ENCODE results near the gene FARP2.

Gene FARP2

DNA sequence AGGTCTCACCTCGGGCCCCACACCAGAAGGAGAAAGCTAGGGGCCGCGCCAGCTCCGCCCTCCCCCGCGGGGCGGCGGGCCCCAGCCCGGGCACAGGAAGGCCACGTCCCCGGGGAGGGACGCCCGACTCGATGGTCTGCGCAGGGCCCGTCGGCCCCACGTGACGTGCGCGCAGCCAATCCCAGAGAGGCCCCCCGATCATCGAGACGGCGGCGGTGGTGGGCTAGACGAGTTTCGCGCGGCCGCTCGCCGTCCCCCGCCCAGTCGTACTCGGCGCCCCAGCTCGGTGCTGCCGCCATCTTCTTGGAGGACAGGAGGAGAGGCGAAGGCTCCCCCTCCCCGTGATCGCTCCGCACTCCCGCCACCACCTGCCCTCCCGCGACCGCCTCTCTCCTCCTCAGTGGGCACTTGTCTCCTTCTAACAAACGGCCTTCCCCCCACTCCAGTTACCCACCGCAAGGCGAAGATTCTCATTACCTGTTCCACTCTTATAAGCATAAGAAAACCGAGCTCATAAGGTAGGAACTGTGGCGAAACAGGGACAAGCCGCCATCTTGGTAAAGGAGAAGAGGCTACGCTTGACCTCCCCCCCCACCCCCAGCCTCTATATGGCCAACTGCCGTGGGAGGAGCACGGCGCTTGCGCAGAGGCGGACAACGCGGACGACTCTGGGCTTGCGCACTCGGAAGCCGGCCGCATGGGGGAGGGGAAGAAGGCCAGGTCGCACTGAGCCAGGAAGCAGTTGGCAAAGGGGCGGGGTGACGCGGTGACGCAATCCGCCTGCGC is 40.8 kb upstream of the FARP2 start, which contains the start of gene HDLBP (continued):
- peak; percentile 71 for TF ChIP-seq PRDM10 (tag by site-specific recombination; IDR thresholded peaks at IDR 0.05)
- no peak for TF ChIP-seq ZNF26 (tag by site-specific recombination; IDR thresholded peaks at IDR 0.05)
- no peak for TF ChIP-seq ZNF132 (tag by site-specific recombination; IDR thresholded peaks at IDR 0.05; ENCODE audit: borderline replicate concordance)
- TF ChIP-seq ZBTB17 (tag by site-specific recombination; IDR thresholded peaks at IDR 0.05): peak; percentile 99
- TF ChIP-seq YY2 (tag by site-specific recombination; IDR thresholded peaks at IDR 0.05): peak; percentile 91
- TF ChIP-seq ZFP3 (tag by site-specific recombination; IDR thresholded peaks at IDR 0.05; ENCODE audit: low read depth): no peak
- no peak for TF ChIP-seq GLI4 (tag by site-specific recombination; IDR thresholded peaks at IDR 0.05)
- TF ChIP-seq SALL2 (tag by site-specific recombination; IDR thresholded peaks at IDR 0.05; ENCODE audit: borderline replicate concordance): no peak
- no peak for TF ChIP-seq ZNF221 (tag by site-specific recombination; IDR thresholded peaks at IDR 0.05; ENCODE audit: borderline replicate concordance)
- no peak for TF ChIP-seq ZNF529 (tag by site-specific recombination; IDR thresholded peaks at IDR 0.05; ENCODE audit: insufficient replicate concordance)
- peak; percentile 91 for TF ChIP-seq ZNF76 (tag by site-specific recombination; IDR thresholded peaks at IDR 0.05; ENCODE audit: borderline replicate concordance, low read depth)
- TF ChIP-seq ZNF600 (tag by site-specific recombination; IDR thresholded peaks at IDR 0.05): no peak; the same call in none of the 2 replicates
- TF ChIP-seq, protein P1, sequence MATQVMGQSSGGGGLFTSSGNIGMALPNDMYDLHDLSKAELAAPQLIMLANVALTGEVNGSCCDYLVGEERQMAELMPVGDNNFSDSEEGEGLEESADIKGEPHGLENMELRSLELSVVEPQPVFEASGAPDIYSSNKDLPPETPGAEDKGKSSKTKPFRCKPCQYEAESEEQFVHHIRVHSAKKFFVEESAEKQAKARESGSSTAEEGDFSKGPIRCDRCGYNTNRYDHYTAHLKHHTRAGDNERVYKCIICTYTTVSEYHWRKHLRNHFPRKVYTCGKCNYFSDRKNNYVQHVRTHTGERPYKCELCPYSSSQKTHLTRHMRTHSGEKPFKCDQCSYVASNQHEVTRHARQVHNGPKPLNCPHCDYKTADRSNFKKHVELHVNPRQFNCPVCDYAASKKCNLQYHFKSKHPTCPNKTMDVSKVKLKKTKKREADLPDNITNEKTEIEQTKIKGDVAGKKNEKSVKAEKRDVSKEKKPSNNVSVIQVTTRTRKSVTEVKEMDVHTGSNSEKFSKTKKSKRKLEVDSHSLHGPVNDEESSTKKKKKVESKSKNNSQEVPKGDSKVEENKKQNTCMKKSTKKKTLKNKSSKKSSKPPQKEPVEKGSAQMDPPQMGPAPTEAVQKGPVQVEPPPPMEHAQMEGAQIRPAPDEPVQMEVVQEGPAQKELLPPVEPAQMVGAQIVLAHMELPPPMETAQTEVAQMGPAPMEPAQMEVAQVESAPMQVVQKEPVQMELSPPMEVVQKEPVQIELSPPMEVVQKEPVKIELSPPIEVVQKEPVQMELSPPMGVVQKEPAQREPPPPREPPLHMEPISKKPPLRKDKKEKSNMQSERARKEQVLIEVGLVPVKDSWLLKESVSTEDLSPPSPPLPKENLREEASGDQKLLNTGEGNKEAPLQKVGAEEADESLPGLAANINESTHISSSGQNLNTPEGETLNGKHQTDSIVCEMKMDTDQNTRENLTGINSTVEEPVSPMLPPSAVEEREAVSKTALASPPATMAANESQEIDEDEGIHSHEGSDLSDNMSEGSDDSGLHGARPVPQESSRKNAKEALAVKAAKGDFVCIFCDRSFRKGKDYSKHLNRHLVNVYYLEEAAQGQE (tag by site-specific recombination; IDR thresholded peaks at IDR 0.05): no peak
- TF ChIP-seq ZBTB7A (tag by site-specific recombination; IDR thresholded peaks at IDR 0.05; ENCODE audit: low read depth): peak; percentile 84; the same call in 1 of the 2 replicates
- TF ChIP-seq ZBTB49 (tag by site-specific recombination; IDR thresholded peaks at IDR 0.05; ENCODE audit: low read depth): no peak
- TF ChIP-seq ZNF18 (tag by site-specific recombination; IDR thresholded peaks at IDR 0.05): no peak
- TF ChIP-seq ZBTB21 (tag by site-specific recombination; IDR thresholded peaks at IDR 0.05): 0 out of 2 replicates have a peak, but pooled peaks have one; percentile 46
- no peak for TF ChIP-seq ZNF248 (tag by site-specific recombination; IDR thresholded peaks at IDR 0.05)
- no peak for TF ChIP-seq ZNF112 (tag by site-specific recombination; IDR thresholded peaks at IDR 0.05)
- no peak for TF ChIP-seq ZNF184 (tag by site-specific recombination; IDR thresholded peaks at IDR 0.05)

All from HEK293 (cell line).